Muscle layer of colon (tissue), 2 donors: Measurements from ENCODE around the gene VTI1A.

Source experiments
- H3K27ac ChIP-seq: one replicate; pipeline ENCODE4 v1.7.0; 2013; ENCODE audit warnings: low read depth, mild to moderate bottlenecking, low read length, moderate library complexity
- H3K27me3 ChIP-seq, 2 donors: one replicate each; pipeline ENCODE4 v1.7.0; 2013; ENCODE audit warnings: low read length in 2 of 2, mild to moderate bottlenecking in 2 of 2; ENCODE audit not compliant: insufficient read depth in 2 of 2, control insufficient read depth in 1 of 2
- H3K36me3 ChIP-seq: one replicate; pipeline ENCODE4 v1.7.0; 2013; ENCODE audit warnings: mild to moderate bottlenecking, low read length; ENCODE audit not compliant: insufficient read depth
- H3K4me1 ChIP-seq: one replicate; pipeline ENCODE4 v1.7.0; 2013; ENCODE audit warnings: mild to moderate bottlenecking, low read length; ENCODE audit not compliant: insufficient read depth
- H3K4me3 ChIP-seq, 2 donors: one replicate each; pipeline ENCODE4 v1.7.0; 2013; ENCODE audit warnings: low read length in 2 of 2, low read depth in 1 of 2, mild to moderate bottlenecking in 1 of 2, moderate library complexity in 1 of 2
- H3K9ac ChIP-seq: one replicate; pipeline ENCODE4 v1.7.0; 2013; ENCODE audit warnings: low read length
- H3K9me3 ChIP-seq: one replicate; pipeline ENCODE4 v1.7.0; 2013; ENCODE audit warnings: mild to moderate bottlenecking, low read length
- donor health status: abdominal sarcoma.
- donor health status: Adenocarcinoma of cecum.

Gene VTI1A

DNA sequence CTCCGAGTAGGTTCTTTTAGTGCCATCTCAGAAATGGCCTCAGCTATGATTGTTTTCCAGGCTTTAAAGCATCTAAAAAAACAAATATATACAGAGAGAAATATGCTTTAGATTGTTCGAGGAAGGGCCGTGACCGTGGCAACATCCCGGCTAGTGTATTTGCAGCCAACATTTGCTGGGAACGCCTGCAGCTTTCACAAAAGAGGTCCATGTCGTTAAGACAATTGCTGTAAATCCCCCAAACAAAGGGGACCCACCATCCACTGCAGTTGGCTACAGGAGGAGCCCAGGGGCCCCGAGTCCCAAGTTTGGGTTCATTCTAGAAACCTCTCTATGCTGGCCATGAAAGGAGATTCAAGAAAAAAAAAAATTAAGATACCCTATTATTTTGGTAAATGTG, 350.2 kb downstream of the VTI1A start:
- Histone ChIP-seq H3K27me3 (no peaks in the 10 kb centered on the region), H3K9ac (no peak overlapping the region), H3K4me1 (no peaks in the 10 kb centered on the region), H3K4me3 (no peak overlapping the region), H3K9me3 (no peaks in the 10 kb centered on the region), H3K27ac (no peak overlapping the region), H3K36me3 (no peaks in the 10 kb centered on the region)

DNA sequence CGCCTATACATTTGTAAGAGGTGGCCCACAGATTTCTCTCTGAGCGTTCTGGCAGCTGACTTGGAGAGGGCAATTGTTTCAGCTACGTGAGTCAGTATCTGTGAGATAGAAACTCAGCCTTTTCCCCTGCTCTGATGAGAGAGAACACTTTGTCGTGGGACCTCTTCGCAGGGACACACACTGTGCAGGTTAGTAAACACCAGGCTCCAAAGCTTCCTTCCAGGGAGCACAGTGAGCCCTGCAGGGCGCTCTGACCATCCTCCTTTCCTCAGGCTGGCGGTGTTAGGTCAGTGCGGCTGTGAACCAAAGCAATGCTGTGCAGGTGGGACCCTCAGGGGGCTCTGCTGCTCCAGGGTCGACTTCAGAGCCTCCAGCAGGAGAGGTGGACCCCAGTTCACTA, 350.8 kb downstream of the VTI1A start:
- no peak overlapping the region for H3K9ac ChIP-seq
- H3K27ac ChIP-seq: no peak overlapping the region
- no peak overlapping the region for H3K4me3 ChIP-seq
- no peaks in the 10 kb centered on the region for H3K36me3 ChIP-seq
- no peaks in the 10 kb centered on the region for H3K27me3 ChIP-seq
- H3K4me1 ChIP-seq: no peaks in the 10 kb centered on the region
- no peaks in the 10 kb centered on the region for H3K9me3 ChIP-seq

- H3K9ac ChIP-seq: no peak overlapping the region
- no peaks in the 10 kb centered on the region for H3K27me3 ChIP-seq
- no peak overlapping the region for H3K4me3 ChIP-seq
- no peaks in the 10 kb centered on the region for H3K9me3 ChIP-seq
- no peak overlapping the region for H3K27ac ChIP-seq
- no peaks in the 10 kb centered on the region for H3K36me3 ChIP-seq
- no peaks in the 10 kb centered on the region for H3K4me1 ChIP-seq
Measured at GRCh38 chr10:112799038-112799437, 352.0 kb downstream of the VTI1A start.

GRCh38 chr10:112799726-112800510, 352.9 kb downstream of the VTI1A start:
- H3K27ac ChIP-seq: no peak overlapping the region
- H3K36me3 ChIP-seq: no peaks in the 10 kb centered on the region
- no peak overlapping the region for H3K9ac ChIP-seq
- no peaks in the 10 kb centered on the region for H3K9me3 ChIP-seq
- no peaks in the 10 kb centered on the region for H3K4me1 ChIP-seq
- H3K4me3 ChIP-seq: no peak overlapping the region
- no peaks in the 10 kb centered on the region for H3K27me3 ChIP-seq

GRCh38 chr10:112801004-112801403, 354.0 kb downstream of the VTI1A start:
- Histone ChIP-seq H3K9me3 (no peaks in the 10 kb centered on the region), H3K27ac (no peak overlapping the region), H3K36me3 (no peaks in the 10 kb centered on the region), H3K9ac (no peak overlapping the region), H3K27me3 (no peaks in the 10 kb centered on the region), H3K4me1 (no peaks in the 10 kb centered on the region), H3K4me3 (no peak overlapping the region)

DNA sequence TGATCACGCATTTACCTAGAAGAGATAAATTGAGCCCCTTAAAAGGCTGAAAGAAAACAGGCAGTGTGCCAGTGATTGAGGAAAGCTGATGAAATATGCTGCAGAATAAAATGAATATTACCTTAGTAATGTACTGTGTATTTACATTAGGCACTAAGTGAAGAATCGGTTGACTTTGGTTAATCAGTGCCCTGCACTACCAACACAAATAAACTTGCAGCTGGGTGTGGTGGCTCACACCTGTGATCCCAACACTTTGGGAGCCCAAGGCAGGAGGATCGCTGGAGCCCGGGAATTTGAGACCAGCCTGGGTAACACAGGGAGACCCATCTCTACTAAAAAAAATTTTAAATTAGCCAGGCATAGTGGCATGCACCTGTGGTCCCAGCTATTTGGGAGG, 354.7 kb downstream of the VTI1A start:
- Histone ChIP-seq H3K9me3 (no peaks in the 10 kb centered on the region), H3K27ac (no peak overlapping the region), H3K36me3 (no peaks in the 10 kb centered on the region), H3K9ac (no peak overlapping the region), H3K27me3 (no peaks in the 10 kb centered on the region), H3K4me1 (no peaks in the 10 kb centered on the region), H3K4me3 (no peak overlapping the region)

- H3K36me3 ChIP-seq: no peaks in the 10 kb centered on the region
Measured at GRCh38 chr10:112802411-112803022, 355.5 kb downstream of the VTI1A start.

GRCh38 chr10:112803961-112804401, 357.0 kb downstream of the VTI1A start:
- H3K4me3 ChIP-seq: no peak overlapping the region
- H3K27ac ChIP-seq: no peak overlapping the region

More at GRCh38 chr10:112802411-112803022, 355.5 kb downstream of the VTI1A start:
- no peaks in the 10 kb centered on the region for H3K9me3 ChIP-seq
- no peaks in the 10 kb centered on the region for H3K4me1 ChIP-seq
- no peak overlapping the region for H3K4me3 ChIP-seq
- no peak overlapping the region for H3K9ac ChIP-seq
- no peak overlapping the region for H3K27ac ChIP-seq
- H3K27me3 ChIP-seq: no peaks in the 10 kb centered on the region

GRCh38 chr10:112805254-112805590, 358.2 kb downstream of the VTI1A start:
- Histone ChIP-seq H3K9ac (no peak overlapping the region), H3K9me3 (no peaks in the 10 kb centered on the region), H3K4me1 (no peaks in the 10 kb centered on the region), H3K27ac (no peak overlapping the region), H3K36me3 (no peaks in the 10 kb centered on the region), H3K4me3 (no peak overlapping the region), H3K27me3 (no peaks in the 10 kb centered on the region)

More at GRCh38 chr10:112803961-112804401, 357.0 kb downstream of the VTI1A start:
- Histone ChIP-seq H3K36me3 (no peaks in the 10 kb centered on the region), H3K9ac (no peak overlapping the region), H3K27me3 (no peaks in the 10 kb centered on the region), H3K4me1 (no peaks in the 10 kb centered on the region), H3K9me3 (no peaks in the 10 kb centered on the region)

DNA sequence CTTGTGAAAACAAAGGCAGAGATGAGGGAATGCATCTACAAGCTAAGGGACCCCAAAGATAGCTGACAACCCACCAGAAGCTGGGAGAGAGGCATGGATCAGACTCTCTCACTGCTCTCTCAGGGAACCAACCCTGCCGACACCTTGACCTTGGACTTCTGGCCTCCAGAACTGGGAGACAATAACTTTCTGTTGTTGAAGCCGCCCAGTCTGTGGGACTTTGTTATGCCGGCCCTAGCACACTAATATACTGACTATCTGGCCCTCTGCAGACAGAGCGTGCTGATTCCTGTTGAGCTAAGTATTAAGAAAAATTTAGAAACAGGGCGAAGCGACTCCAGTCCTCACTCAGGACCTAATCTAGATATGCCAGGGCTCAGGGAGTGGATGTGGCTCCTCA, 358.7 kb downstream of the VTI1A start:
- no peaks in the 10 kb centered on the region for H3K27me3 ChIP-seq
- H3K27ac ChIP-seq: no peak overlapping the region
- no peak overlapping the region for H3K9ac ChIP-seq
- no peaks in the 10 kb centered on the region for H3K9me3 ChIP-seq
- no peaks in the 10 kb centered on the region for H3K4me1 ChIP-seq
- no peak overlapping the region for H3K4me3 ChIP-seq
- H3K36me3 ChIP-seq: no peaks in the 10 kb centered on the region

- Histone ChIP-seq H3K27me3 (no peaks in the 10 kb centered on the region), H3K27ac (no peak overlapping the region), H3K4me1 (peaks cover under 1% of the 10 kb centered on the region), H3K9me3 (no peaks in the 10 kb centered on the region), H3K36me3 (no peaks in the 10 kb centered on the region), H3K9ac (no peak overlapping the region), H3K4me3 (no peak overlapping the region)
Measured at GRCh38 chr10:112807013-112807412, 360.0 kb downstream of the VTI1A start.

GRCh38 chr10:112809736-112810135, 362.7 kb downstream of the VTI1A start:
- Histone ChIP-seq H3K36me3 (no peaks in the 10 kb centered on the region), H3K27ac (no peak overlapping the region), H3K9ac (no peak overlapping the region), H3K4me3 (no peak overlapping the region), H3K4me1 (peaks cover 7% of the 10 kb centered on the region), H3K9me3 (no peaks in the 10 kb centered on the region), H3K27me3 (no peaks in the 10 kb centered on the region)
